ENCODE results near the gene ZNF469.

ZNF469 gene

DNA sequence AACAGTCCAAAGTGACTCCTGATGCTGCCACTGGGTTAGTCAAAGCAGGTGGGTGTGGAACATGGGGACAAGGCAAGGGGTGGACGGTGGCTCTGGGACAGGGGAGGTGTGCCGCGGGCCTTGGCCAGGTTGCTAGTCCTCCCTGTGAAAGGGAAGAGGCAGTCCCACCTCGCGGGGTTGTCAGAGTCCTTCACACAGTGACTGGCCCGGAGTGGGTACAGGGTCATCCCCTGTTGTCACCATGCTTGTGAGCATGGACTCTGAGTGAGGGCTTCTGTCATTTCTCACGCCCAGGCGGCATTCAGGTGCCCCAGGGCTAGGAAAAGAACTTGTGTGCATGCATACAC lies 3.1 kb upstream of the ZNF469 start:
- H3K27ac ChIP-seq (ENCODE audit: low read length): no peak overlapping the region

DNA sequence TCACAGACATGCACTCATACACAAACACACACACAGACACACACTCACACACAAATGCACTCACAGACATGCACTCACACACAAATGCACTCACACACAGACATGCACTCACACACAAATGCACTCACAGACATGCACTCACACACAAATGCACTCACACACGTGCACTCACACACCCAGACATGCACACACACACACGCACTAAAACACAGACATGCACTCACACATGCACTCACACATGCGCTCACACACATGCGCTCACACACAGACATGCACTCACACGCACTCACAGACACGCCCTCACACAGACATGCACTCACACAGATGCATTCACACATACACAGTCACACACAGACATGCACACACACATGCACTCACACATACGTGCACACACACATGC lies 2.7 kb upstream of the ZNF469 start:
- DNase-seq: no peak
- no peak overlapping the region for H3K4me2 ChIP-seq (ENCODE audit: insufficient read depth, low read length)
- H3K27ac ChIP-seq (ENCODE audit: low read length): no peak overlapping the region
- no peaks in the 10 kb centered on the region for H4K20me1 ChIP-seq (ENCODE audit: insufficient read depth, low read length)
- peaks cover 4% of the 10 kb centered on the region for H3K9me3 ChIP-seq (ENCODE audit: insufficient read depth, low read length, severe bottlenecking)
- no peak for ATAC-seq (ENCODE audit: insufficient read depth, low read depth)
- H3K4me3 ChIP-seq (ENCODE audit: low read depth in 1 of 2, low read length in 2 of 2): no peak overlapping the region
- H2AFZ ChIP-seq (ENCODE audit: low read depth, low read length): no peak overlapping the region
- H3K9ac ChIP-seq (ENCODE audit: low read depth, low read length): no peak overlapping the region
- H3K36me3 ChIP-seq (ENCODE audit: insufficient read depth, low read length): no peaks in the 10 kb centered on the region
- no peaks in the 10 kb centered on the region for H3K4me1 ChIP-seq (ENCODE audit: insufficient read depth, low read length)
- H3K27me3 ChIP-seq (ENCODE audit: insufficient read depth, low read length, poor library complexity): no peaks in the 10 kb centered on the region
- TF ChIP-seq, protein P1, sequence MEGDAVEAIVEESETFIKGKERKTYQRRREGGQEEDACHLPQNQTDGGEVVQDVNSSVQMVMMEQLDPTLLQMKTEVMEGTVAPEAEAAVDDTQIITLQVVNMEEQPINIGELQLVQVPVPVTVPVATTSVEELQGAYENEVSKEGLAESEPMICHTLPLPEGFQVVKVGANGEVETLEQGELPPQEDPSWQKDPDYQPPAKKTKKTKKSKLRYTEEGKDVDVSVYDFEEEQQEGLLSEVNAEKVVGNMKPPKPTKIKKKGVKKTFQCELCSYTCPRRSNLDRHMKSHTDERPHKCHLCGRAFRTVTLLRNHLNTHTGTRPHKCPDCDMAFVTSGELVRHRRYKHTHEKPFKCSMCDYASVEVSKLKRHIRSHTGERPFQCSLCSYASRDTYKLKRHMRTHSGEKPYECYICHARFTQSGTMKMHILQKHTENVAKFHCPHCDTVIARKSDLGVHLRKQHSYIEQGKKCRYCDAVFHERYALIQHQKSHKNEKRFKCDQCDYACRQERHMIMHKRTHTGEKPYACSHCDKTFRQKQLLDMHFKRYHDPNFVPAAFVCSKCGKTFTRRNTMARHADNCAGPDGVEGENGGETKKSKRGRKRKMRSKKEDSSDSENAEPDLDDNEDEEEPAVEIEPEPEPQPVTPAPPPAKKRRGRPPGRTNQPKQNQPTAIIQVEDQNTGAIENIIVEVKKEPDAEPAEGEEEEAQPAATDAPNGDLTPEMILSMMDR (IDR thresholded peaks at IDR 0.05; ENCODE audit: borderline replicate concordance, extremely low read depth, low read length, poor library complexity, severe bottlenecking): no peak
- no peak for TF ChIP-seq EZH2 (IDR thresholded peaks at IDR 0.05; ENCODE audit: borderline replicate concordance, low read depth, low read length, severe bottlenecking)
- no peaks in the 10 kb centered on the region for H3K79me2 ChIP-seq (ENCODE audit: insufficient read depth, low read length)

More for the DNA sequence above, 3.1 kb upstream of the ZNF469 start:
- H3K27me3 ChIP-seq (ENCODE audit: insufficient read depth, low read length, poor library complexity): no peaks in the 10 kb centered on the region
- ATAC-seq (ENCODE audit: insufficient read depth, low read depth) (no peak), DNase-seq (no peak)
- no peak overlapping the region for H2AFZ ChIP-seq (ENCODE audit: low read depth, low read length)
- H3K4me3 ChIP-seq (ENCODE audit: low read depth in 1 of 2, low read length in 2 of 2): no peak overlapping the region
- no peak for TF ChIP-seq EZH2 (IDR thresholded peaks at IDR 0.05; ENCODE audit: borderline replicate concordance, low read depth, low read length, severe bottlenecking)
- TF ChIP-seq, protein P1 (IDR thresholded peaks at IDR 0.05; ENCODE audit: borderline replicate concordance, extremely low read depth, low read length, poor library complexity, severe bottlenecking): no peak
- H3K9ac ChIP-seq (ENCODE audit: low read depth, low read length): no peak overlapping the region
- H3K9me3 ChIP-seq (ENCODE audit: insufficient read depth, low read length, severe bottlenecking): peaks cover 4% of the 10 kb centered on the region
- H3K36me3 ChIP-seq (ENCODE audit: insufficient read depth, low read length): no peaks in the 10 kb centered on the region
- no peaks in the 10 kb centered on the region for H3K79me2 ChIP-seq (ENCODE audit: insufficient read depth, low read length)
- no peaks in the 10 kb centered on the region for H3K4me1 ChIP-seq (ENCODE audit: insufficient read depth, low read length)
- H3K4me2 ChIP-seq (ENCODE audit: insufficient read depth, low read length): no peak overlapping the region
- H4K20me1 ChIP-seq (ENCODE audit: insufficient read depth, low read length): no peaks in the 10 kb centered on the region

DNA sequence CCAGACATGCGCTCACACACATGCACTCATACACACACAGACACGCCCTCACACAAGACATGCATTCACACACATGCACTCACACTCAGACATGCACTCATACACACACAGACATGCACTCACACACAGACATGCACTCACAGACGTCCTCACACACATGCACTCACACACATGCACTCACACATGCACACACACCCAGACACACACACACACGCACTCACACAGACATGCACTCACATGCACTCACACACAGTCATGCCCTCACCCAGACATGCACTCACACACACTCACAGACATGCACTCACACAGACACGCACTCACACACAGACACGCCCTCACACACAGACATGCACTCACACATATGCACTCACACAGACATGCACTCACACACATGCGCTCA lies 2.1 kb upstream of the ZNF469 start:
- TF ChIP-seq, protein P1 (IDR thresholded peaks at IDR 0.05; ENCODE audit: borderline replicate concordance, extremely low read depth, low read length, poor library complexity, severe bottlenecking): no peak
- no peak for TF ChIP-seq EZH2 (IDR thresholded peaks at IDR 0.05; ENCODE audit: borderline replicate concordance, low read depth, low read length, severe bottlenecking)
- Histone ChIP-seq H3K36me3 (ENCODE audit: insufficient read depth, low read length) (no peaks in the 10 kb centered on the region), H3K27ac (ENCODE audit: low read length) (no peak overlapping the region), H3K4me2 (ENCODE audit: insufficient read depth, low read length) (no peak overlapping the region), H3K79me2 (ENCODE audit: insufficient read depth, low read length) (no peaks in the 10 kb centered on the region), H3K4me1 (ENCODE audit: insufficient read depth, low read length) (no peaks in the 10 kb centered on the region), H3K4me3 (ENCODE audit: low read depth in 1 of 2, low read length in 2 of 2) (no peak overlapping the region), H2AFZ (ENCODE audit: low read depth, low read length) (no peak overlapping the region), H3K27me3 (ENCODE audit: insufficient read depth, low read length, poor library complexity) (no peaks in the 10 kb centered on the region), H4K20me1 (ENCODE audit: insufficient read depth, low read length) (no peaks in the 10 kb centered on the region), H3K9me3 (ENCODE audit: insufficient read depth, low read length, severe bottlenecking) (peaks cover 4% of the 10 kb centered on the region), H3K9ac (ENCODE audit: low read depth, low read length) (no peak overlapping the region)
- DNase-seq (no peak), ATAC-seq (ENCODE audit: insufficient read depth, low read depth) (no peak)
